NCI-H748 treated with DMSO at 0.1 percent for 48 hours (cell line): ENCODE results near the gene SEMA5A.
A peak's percentile ranks its signal among the peaks of the same experiment; 100 is the strongest.

Experiments
- DNase-seq: peaks from one replicate; lab custom pipeline; 2025; lab: John Stamatoyannopoulos, UW

The SEMA5A gene

GRCh38 chr5:9202636-9203035 lies 343.2 kb downstream of the SEMA5A start:
- DNase-seq: no peak

- DNase-seq: no peak
Observed at GRCh38 chr5:9201761-9202160, 344.1 kb downstream of the SEMA5A start.

GRCh38 chr5:9201011-9201410 lies 344.9 kb downstream of the SEMA5A start:
- DNase-seq: no peak

- DNase-seq: no peak
Observed at GRCh38 chr5:9198394-9198793, 347.5 kb downstream of the SEMA5A start.

- no peak for DNase-seq
Observed at GRCh38 chr5:9197881-9198260, 348.0 kb downstream of the SEMA5A start.

- no peak for DNase-seq
Observed at GRCh38 chr5:9196403-9197227, 349.3 kb downstream of the SEMA5A start.

GRCh38 chr5:9194509-9194908 lies 351.4 kb downstream of the SEMA5A start:
- no peak for DNase-seq

- DNase-seq: peak; percentile 82
Observed at GRCh38 chr5:9192266-9192665, 353.6 kb downstream of the SEMA5A start.

- no peak for DNase-seq
Observed at GRCh38 chr5:9189681-9190080, 356.2 kb downstream of the SEMA5A start.

GRCh38 chr5:9188956-9189355 lies 356.9 kb downstream of the SEMA5A start:
- no peak for DNase-seq

- DNase-seq: no peak
Observed at GRCh38 chr5:9188131-9188530, 357.7 kb downstream of the SEMA5A start.

- DNase-seq: no peak
Observed at GRCh38 chr5:9187614-9188013, 358.3 kb downstream of the SEMA5A start.

GRCh38 chr5:9186069-9186468 lies 359.8 kb downstream of the SEMA5A start:
- no peak for DNase-seq

GRCh38 chr5:9183992-9184391 lies 361.9 kb downstream of the SEMA5A start:
- DNase-seq: no peak

GRCh38 chr5:9182899-9183695 lies 362.8 kb downstream of the SEMA5A start:
- no peak for DNase-seq

- no peak for DNase-seq
Observed at GRCh38 chr5:9176641-9177040, 369.2 kb downstream of the SEMA5A start.

- DNase-seq: no peak
Observed at GRCh38 chr5:9174446-9174845, 371.4 kb downstream of the SEMA5A start.

GRCh38 chr5:9173281-9174048 lies 372.4 kb downstream of the SEMA5A start:
- DNase-seq: no peak

GRCh38 chr5:9170026-9170425 lies 375.8 kb downstream of the SEMA5A start:
- DNase-seq: no peak

- no peak for DNase-seq
Observed at GRCh38 chr5:9169557-9169902, 376.3 kb downstream of the SEMA5A start.

- no peak for DNase-seq
Observed at GRCh38 chr5:9168791-9169556, 376.9 kb downstream of the SEMA5A start.
